Measurements from ENCODE around the gene CCDC9. TPM values are rescaled to one million over a fixed set of nuclear protein-coding genes. Genes with fewer than 3 reads are reported as not detected.

CCDC9 gene
- total and polyA plus RNA-seq, 2 experiments from 2014 or later, result 14.5 to 15.0 TPM

DNA sequence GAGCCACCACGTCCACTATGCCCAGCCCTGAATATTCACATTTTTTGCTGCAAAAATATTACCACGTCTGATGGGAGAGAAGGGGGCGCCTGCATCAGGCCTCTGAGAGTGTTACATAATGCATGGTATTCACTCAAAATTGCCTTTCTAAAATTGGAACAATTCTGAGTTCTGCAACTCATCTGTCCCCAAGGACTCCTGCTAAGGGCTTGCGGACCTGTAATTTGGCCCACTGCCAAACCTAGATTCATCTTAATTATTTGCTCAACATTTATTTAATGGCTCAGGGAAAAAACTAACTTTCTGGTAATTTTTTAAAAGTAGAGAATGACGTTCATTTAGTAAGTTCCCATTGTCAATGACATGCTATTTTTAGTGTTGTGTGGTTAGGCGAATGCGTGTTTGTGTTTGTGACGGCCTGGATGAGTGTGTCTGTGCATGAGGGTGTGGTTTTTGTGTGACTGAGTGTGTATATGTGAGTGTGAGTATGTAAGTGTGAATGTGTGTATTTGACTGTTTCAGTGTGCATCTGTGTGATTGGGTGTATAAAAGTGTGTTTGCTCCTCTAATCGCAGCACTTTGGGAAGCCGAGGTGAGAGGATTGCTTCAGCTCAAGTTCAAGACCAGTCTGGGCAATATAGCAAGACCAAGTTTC lies 27.2 kb downstream of the CCDC9 start:
- DNase-seq (ENCODE audit: low spot score) (no peak), ATAC-seq (no peak)
- Histone ChIP-seq H3K36me3 (ENCODE audit: insufficient read depth) (no peaks in the 10 kb centered on the region), H2AFZ (no peak overlapping the region), H3K79me2 (replicated peaks; ENCODE audit: insufficient read depth) (no peaks in the 10 kb centered on the region), H4K20me1 (replicated peaks; ENCODE audit: insufficient read depth) (no peaks in the 10 kb centered on the region), H3K27ac (ENCODE audit: low read depth) (no peak overlapping the region), H3F3A (replicated peaks; ENCODE audit: low read depth) (peaks cover 7% of the 10 kb centered on the region; the same call in 1 of the 2 replicates), H3K27me3 (ENCODE audit: insufficient read depth) (no peaks in the 10 kb centered on the region), H3K4me2 (no peak overlapping the region), H3K9me2 (ENCODE audit: insufficient read depth) (no peaks in the 10 kb centered on the region), H3K4me3 (no peak overlapping the region), H3K4me1 (ENCODE audit: insufficient read depth) (no peaks in the 10 kb centered on the region)
- no peak overlapping the region for H3K27ac Mint-ChIP-seq
- H3K4me3 Mint-ChIP-seq, result no peak overlapping the region
- no peaks in the 10 kb centered on the region; the same call in 2 of the 3 replicates for H3K4me1 Mint-ChIP-seq
- TF ChIP-seq ZNF114 (CRISPR knock-in tag; IDR thresholded peaks at IDR 0.05) (no peak), ZNF331 (CRISPR knock-in tag; IDR thresholded peaks at IDR 0.05; ENCODE audit: low read depth) (no peak), EZH2 (IDR thresholded peaks at IDR 0.05; ENCODE audit: low read depth, unreplicated experiment) (no peak), POLR2AphosphoS5 (IDR thresholded peaks at IDR 0.05; ENCODE audit: low read depth) (no peak), EZH2phosphoT487 (IDR thresholded peaks at IDR 0.05; ENCODE audit: unreplicated experiment) (no peak), JUNB (IDR thresholded peaks at IDR 0.05; ENCODE audit: unreplicated experiment) (no peak), NANOG (IDR thresholded peaks at IDR 0.05; ENCODE audit: borderline replicate concordance) (no peak), CREB1 (CRISPR knock-in tag; IDR thresholded peaks at IDR 0.05; ENCODE audit: low read depth) (no peak), STAT1 (IDR thresholded peaks at IDR 0.05; ENCODE audit: unreplicated experiment) (no peak)
- TF ChIP-seq, protein P1, sequence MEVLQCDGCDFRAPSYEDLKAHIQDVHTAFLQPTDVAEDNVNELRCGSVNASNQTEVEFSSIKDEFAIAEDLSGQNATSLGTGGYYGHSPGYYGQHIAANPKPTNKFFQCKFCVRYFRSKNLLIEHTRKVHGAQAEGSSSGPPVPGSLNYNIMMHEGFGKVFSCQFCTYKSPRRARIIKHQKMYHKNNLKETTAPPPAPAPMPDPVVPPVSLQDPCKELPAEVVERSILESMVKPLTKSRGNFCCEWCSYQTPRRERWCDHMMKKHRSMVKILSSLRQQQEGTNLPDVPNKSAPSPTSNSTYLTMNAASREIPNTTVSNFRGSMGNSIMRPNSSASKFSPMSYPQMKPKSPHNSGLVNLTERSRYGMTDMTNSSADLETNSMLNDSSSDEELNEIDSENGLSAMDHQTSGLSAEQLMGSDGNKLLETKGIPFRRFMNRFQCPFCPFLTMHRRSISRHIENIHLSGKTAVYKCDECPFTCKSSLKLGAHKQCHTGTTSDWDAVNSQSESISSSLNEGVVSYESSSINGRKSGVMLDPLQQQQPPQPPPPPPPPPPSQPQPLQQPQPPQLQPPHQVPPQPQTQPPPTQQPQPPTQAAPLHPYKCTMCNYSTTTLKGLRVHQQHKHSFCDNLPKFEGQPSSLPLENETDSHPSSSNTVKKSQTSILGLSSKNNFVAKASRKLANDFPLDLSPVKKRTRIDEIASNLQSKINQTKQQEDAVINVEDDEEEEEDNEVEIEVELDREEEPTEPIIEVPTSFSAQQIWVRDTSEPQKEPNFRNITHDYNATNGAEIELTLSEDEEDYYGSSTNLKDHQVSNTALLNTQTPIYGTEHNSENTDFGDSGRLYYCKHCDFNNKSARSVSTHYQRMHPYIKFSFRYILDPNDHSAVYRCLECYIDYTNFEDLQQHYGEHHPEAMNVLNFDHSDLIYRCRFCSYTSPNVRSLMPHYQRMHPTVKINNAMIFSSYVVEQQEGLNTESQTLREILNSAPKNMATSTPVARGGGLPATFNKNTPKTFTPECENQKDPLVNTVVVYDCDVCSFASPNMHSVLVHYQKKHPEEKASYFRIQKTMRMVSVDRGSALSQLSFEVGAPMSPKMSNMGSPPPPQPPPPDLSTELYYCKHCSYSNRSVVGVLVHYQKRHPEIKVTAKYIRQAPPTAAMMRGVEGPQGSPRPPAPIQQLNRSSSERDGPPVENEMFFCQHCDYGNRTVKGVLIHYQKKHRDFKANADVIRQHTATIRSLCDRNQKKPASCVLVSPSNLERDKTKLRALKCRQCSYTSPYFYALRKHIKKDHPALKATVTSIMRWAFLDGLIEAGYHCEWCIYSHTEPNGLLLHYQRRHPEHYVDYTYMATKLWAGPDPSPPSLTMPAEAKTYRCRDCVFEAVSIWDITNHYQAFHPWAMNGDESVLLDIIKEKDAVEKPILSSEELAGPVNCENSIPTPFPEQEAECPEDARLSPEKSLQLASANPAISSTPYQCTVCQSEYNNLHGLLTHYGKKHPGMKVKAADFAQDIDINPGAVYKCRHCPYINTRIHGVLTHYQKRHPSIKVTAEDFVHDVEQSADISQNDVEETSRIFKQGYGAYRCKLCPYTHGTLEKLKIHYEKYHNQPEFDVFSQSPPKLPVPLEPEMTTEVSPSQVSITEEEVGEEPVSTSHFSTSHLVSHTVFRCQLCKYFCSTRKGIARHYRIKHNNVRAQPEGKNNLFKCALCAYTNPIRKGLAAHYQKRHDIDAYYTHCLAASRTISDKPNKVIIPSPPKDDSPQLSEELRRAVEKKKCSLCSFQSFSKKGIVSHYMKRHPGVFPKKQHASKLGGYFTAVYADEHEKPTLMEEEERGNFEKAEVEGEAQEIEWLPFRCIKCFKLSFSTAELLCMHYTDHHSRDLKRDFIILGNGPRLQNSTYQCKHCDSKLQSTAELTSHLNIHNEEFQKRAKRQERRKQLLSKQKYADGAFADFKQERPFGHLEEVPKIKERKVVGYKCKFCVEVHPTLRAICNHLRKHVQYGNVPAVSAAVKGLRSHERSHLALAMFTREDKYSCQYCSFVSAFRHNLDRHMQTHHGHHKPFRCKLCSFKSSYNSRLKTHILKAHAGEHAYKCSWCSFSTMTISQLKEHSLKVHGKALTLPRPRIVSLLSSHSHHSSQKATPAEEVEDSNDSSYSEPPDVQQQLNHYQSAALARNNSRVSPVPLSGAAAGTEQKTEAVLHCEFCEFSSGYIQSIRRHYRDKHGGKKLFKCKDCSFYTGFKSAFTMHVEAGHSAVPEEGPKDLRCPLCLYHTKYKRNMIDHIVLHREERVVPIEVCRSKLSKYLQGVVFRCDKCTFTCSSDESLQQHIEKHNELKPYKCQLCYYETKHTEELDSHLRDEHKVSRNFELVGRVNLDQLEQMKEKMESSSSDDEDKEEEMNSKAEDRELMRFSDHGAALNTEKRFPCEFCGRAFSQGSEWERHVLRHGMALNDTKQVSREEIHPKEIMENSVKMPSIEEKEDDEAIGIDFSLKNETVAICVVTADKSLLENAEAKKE (CRISPR knock-in tag; IDR thresholded peaks at IDR 0.05), result no peak
- TF ChIP-seq, protein P2, sequence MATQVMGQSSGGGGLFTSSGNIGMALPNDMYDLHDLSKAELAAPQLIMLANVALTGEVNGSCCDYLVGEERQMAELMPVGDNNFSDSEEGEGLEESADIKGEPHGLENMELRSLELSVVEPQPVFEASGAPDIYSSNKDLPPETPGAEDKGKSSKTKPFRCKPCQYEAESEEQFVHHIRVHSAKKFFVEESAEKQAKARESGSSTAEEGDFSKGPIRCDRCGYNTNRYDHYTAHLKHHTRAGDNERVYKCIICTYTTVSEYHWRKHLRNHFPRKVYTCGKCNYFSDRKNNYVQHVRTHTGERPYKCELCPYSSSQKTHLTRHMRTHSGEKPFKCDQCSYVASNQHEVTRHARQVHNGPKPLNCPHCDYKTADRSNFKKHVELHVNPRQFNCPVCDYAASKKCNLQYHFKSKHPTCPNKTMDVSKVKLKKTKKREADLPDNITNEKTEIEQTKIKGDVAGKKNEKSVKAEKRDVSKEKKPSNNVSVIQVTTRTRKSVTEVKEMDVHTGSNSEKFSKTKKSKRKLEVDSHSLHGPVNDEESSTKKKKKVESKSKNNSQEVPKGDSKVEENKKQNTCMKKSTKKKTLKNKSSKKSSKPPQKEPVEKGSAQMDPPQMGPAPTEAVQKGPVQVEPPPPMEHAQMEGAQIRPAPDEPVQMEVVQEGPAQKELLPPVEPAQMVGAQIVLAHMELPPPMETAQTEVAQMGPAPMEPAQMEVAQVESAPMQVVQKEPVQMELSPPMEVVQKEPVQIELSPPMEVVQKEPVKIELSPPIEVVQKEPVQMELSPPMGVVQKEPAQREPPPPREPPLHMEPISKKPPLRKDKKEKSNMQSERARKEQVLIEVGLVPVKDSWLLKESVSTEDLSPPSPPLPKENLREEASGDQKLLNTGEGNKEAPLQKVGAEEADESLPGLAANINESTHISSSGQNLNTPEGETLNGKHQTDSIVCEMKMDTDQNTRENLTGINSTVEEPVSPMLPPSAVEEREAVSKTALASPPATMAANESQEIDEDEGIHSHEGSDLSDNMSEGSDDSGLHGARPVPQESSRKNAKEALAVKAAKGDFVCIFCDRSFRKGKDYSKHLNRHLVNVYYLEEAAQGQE (IDR thresholded peaks at IDR 0.05; ENCODE audit: unreplicated experiment), result no peak
- TF ChIP-seq, protein P3, sequence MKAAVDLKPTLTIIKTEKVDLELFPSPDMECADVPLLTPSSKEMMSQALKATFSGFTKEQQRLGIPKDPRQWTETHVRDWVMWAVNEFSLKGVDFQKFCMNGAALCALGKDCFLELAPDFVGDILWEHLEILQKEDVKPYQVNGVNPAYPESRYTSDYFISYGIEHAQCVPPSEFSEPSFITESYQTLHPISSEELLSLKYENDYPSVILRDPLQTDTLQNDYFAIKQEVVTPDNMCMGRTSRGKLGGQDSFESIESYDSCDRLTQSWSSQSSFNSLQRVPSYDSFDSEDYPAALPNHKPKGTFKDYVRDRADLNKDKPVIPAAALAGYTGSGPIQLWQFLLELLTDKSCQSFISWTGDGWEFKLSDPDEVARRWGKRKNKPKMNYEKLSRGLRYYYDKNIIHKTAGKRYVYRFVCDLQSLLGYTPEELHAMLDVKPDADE (IDR thresholded peaks at IDR 0.05), result no peak
- TF ChIP-seq, protein P4, sequence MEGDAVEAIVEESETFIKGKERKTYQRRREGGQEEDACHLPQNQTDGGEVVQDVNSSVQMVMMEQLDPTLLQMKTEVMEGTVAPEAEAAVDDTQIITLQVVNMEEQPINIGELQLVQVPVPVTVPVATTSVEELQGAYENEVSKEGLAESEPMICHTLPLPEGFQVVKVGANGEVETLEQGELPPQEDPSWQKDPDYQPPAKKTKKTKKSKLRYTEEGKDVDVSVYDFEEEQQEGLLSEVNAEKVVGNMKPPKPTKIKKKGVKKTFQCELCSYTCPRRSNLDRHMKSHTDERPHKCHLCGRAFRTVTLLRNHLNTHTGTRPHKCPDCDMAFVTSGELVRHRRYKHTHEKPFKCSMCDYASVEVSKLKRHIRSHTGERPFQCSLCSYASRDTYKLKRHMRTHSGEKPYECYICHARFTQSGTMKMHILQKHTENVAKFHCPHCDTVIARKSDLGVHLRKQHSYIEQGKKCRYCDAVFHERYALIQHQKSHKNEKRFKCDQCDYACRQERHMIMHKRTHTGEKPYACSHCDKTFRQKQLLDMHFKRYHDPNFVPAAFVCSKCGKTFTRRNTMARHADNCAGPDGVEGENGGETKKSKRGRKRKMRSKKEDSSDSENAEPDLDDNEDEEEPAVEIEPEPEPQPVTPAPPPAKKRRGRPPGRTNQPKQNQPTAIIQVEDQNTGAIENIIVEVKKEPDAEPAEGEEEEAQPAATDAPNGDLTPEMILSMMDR (conservative IDR thresholded peaks at IDR 0.05; ENCODE audit: low read depth in 2 of 2), result no peak
- H3K9me3 Mint-ChIP-seq, result peaks cover under 1% of the 10 kb centered on the region; the same call in 1 of the 3 replicates
- H3K27me3 Mint-ChIP-seq (ENCODE audit: insufficient read depth, low read depth, poor library complexity), result peaks cover 2% of the 10 kb centered on the region
- H3K36me3 Mint-ChIP-seq (ENCODE audit: low read depth), result peaks cover under 1% of the 10 kb centered on the region; the same call in 1 of the 3 replicates

Data from GM23338 (cell line).